Choroid plexus epithelial cell (primary cell): ENCODE measurements around the gene RALGDS.

Source experiments
- DNase-seq: peaks from one replicate; pipeline ENCODE4 v3.0.0-alpha.2; 2010; ENCODE audit warnings: low read depth
- H3K4me3 ChIP-seq: 2 replicates; pipeline ENCODE4 v1.5.1; 2011; ENCODE audit warnings: low read depth, mild to moderate bottlenecking, control low read depth, low read length, moderate library complexity
- TF ChIP-seq, protein P1 (sequence below): conservative IDR thresholded peaks from 2 replicates; pipeline ENCODE4 v1.5.1; 2011; ENCODE audit warnings: low read depth, mild to moderate bottlenecking, control low read depth, inconsistent platforms, low read length, moderate library complexity

RALGDS gene

DNA sequence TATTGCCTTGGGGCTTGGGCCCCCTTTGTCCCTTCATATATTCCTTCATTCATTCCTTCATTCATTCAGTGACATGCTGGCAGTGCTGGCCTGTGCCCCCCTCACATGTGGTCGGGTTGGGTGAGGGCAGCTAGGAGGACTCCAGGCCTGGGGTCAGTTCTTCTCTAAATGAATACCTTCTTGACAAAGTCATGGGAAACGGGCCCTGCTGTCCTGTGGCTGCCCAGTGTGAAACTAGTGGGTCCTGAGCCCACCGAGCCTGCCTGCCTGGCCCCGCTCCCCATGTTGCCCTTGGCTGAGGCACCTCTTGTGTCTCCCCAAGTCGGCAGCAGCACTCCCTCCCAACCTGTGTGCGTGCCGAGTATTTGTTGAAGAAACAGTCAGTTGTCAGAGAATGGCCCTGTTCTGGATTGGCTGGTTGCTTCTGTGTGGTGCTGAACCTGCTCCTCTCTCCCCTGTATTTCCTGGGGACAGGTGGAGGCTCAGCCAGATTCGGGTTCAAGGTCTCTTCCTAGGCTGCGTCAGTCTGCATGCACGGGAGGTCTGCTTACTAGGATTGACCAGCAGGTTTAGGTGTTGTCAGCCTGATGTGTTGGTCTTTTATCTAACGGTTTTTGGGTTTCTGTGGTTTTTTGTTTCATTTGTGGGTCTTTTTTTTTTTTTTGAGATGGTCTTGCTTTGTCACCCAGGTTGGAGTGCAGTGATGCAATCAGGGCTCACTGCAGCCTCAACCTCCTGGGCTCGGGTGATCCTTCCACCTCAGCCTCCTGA, 62.3 kb downstream of the RALGDS start:
- H3K4me3 ChIP-seq = no peak overlapping the region
- no peak for DNase-seq
- TF ChIP-seq, protein P1, sequence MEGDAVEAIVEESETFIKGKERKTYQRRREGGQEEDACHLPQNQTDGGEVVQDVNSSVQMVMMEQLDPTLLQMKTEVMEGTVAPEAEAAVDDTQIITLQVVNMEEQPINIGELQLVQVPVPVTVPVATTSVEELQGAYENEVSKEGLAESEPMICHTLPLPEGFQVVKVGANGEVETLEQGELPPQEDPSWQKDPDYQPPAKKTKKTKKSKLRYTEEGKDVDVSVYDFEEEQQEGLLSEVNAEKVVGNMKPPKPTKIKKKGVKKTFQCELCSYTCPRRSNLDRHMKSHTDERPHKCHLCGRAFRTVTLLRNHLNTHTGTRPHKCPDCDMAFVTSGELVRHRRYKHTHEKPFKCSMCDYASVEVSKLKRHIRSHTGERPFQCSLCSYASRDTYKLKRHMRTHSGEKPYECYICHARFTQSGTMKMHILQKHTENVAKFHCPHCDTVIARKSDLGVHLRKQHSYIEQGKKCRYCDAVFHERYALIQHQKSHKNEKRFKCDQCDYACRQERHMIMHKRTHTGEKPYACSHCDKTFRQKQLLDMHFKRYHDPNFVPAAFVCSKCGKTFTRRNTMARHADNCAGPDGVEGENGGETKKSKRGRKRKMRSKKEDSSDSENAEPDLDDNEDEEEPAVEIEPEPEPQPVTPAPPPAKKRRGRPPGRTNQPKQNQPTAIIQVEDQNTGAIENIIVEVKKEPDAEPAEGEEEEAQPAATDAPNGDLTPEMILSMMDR = no peak

DNA sequence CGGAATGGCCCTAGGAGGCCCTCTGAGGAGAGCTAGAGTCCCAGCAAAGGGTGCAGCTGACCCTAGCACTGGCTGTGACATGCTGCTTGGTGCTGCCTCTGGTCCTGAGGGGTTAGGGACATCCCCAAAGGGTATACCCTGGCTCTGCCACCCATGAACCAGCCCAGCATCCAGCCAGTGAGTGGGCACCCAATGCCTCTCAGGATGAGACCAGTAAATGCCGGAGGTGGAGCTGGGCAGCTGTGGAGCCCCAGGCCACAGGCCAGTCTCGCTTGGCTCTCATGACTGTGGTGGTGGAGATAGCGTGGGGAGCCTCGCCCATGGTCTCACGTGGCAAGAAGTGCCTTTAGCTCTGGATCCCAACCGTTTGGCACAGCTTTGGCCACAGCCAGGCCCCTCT, 63.0 kb downstream of the RALGDS start:
- TF ChIP-seq, protein P1 = no peak
- no peak for DNase-seq
- no peak overlapping the region for H3K4me3 ChIP-seq

DNA sequence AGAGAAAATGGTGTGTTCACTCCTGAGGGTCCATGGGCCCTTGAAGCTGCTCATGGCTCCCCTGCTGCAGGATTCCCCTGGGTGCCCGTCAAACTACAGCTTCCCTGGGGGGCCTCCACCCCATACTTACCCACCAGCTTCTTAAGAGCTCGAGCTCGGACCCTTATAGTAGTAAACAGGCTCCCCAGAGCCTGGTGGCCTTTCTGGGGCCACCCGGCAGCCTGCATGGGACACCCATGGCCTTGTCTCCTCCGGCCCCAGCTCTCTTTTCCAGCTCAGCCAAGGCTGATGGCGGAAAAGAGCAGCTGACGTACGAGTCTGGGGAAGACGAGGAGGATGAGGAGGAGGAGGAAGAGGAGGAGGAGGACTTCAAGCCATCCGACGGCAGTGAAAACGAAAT, 63.5 kb downstream of the RALGDS start:
- H3K4me3 ChIP-seq = no peak overlapping the region
- no peak for DNase-seq
- TF ChIP-seq, protein P1 = no peak

DNA sequence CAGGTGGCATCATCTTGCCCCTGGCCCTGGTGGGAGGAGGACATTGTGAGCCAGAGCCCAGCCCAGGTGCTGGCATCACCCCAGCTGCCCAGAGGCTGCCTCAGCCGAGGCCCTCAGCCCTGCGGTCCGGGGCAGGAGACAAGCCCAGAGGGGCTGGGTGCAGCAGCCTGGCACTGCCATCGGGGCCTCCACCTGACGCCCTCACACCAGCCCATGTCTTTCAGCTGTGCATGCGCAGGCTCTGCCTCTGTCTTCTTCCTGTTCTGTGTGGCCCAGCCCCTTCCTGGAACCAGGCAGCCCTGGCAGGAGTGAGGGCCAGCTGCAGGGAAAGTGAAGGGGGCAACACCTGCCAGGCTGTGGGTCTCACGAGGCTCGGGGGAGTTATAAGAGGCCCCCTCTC, 64.0 kb downstream of the RALGDS start:
- TF ChIP-seq, protein P1 = no peak
- DNase-seq = no peak
- H3K4me3 ChIP-seq = no peak overlapping the region

DNA sequence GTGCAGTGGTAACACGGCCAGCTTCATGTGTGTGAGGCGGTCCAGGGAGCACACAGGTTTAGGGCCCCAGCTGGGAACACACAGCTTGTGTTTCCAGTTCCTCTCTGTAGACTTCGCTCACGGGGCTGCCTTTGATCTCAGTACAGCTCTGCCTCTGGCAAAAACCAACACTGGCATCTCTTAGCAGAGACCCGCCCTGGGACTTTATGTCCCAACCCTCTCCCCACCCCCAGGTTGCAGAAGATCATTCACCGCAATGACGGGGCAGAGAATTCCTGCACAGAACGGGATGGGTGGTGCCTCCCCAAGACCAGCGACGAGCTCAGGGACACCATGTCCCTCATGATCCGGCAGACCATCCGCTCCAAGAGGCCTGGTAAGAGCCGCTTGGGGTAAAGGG, 64.5 kb downstream of the RALGDS start:
- DNase-seq = no peak
- TF ChIP-seq, protein P1 = no peak
- no peak overlapping the region for H3K4me3 ChIP-seq

DNA sequence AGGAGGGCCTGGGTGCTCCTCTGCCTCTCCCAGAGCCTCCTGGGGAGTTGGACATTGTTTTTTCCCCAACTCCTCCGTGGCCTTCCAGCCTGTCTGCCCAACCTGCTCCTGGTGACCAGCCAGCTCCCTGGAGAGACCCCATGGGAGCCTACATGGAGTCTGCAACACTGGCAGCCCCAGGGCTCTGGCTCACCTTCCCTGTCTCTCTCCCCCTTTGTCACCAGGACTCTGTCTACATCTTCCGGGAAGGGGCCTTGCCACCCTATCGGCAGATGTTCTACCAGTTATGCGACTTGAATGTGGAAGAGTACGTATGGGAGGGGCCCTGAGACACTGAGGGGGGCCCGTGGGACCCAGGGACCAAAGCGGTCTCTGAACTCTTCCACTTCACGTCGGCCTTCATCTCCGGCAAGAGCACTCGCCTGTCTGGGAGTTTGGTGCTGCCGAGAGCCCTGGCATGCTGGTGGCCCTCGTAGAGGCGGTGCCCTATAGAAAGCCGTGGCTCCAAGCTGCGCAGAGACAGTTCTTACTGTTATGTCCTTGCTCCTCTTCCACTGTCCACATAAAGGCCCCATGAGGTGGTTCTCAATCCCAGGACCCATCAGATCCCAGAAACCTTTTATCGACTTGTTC, 65.1 kb downstream of the RALGDS start:
- no peak for DNase-seq
- no peak overlapping the region for H3K4me3 ChIP-seq
- TF ChIP-seq, protein P1 = no peak

DNA sequence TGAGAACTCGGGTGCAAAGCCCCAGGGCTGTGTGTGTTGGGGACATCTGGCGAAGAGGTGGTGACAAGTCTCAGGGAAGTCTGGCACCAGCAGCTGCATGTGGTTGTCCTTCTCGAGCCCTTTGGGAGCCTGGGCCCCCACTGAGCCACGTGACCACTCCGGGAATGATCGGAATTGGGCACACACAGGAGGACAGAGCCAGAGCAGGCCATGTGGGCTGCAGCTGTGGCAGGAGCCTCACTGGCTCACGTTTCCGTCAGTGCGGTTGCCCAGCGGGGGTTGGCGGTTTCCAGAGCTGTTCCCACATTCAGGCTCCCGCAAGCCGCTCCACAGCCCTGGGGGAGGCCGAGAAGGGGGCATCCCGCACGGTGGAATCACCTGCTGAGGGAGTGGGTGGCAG, 66.1 kb downstream of the RALGDS start:
- TF ChIP-seq, protein P1 = no peak
- DNase-seq = peak; percentile 83
- H3K4me3 ChIP-seq = no peak overlapping the region
